K562 (cell line): Measurements from ENCODE around the gene ANKLE1. TPM values are rescaled to one million over a fixed set of nuclear protein-coding genes. Genes with fewer than 3 reads are reported as not detected.

Experiments
- ATF6 ChIP-seq: sonication (generic); formaldehyde crosslinking; IDR thresholded peaks from 2 replicates; pipeline ENCODE4 v1.4.0; 2020; ENCODE audit warnings: mild to moderate bottlenecking, missing genetic modification reagents
- CBX1 ChIP-seq: sonication (generic); IDR thresholded peaks from 2 replicates; pipeline ENCODE4 v1.6.1; 2016; ENCODE audit warnings: antibody characterized with exemption, low read depth, mild to moderate bottlenecking
- CREB3L1 ChIP-seq: fragments of 450-650 bp; IDR thresholded peaks from 2 replicates; pipeline ENCODE4 v1.6.1; 2014; ENCODE audit warnings: low read depth, mild to moderate bottlenecking, moderate library complexity, borderline replicate concordance
- GTF2F1 ChIP-seq: IDR thresholded peaks from 2 replicates; pipeline ENCODE4 v1.6.1; 2011; ENCODE audit warnings: low read depth, low read length, improper control_type of control experiment
- HDAC1 ChIP-seq, 2 experiments: fragments of 450-650 bp; IDR thresholded peaks; 2 replicates each; pipeline ENCODE4 v1.6.1; 2016 to 2017; ENCODE audit warnings: inconsistent platforms in 1 of 2, mild to moderate bottlenecking in 1 of 2, moderate library complexity in 1 of 2
- KDM4B ChIP-seq, 2 experiments: fragments of 450-650 bp in 1 of 2; sonication (generic) in 1 of 2; IDR thresholded peaks; 2 replicates each; pipeline ENCODE4 v1.6.1; 2016 to 2017; ENCODE audit warnings: borderline replicate concordance in 2 of 2, antibody characterized with exemption in 1 of 2, low read depth in 1 of 2, mild to moderate bottlenecking in 1 of 2
- MGA ChIP-seq: fragments of 450-650 bp; IDR thresholded peaks from 2 replicates; pipeline ENCODE4 v1.6.1; 2016; ENCODE audit warnings: mild to moderate bottlenecking, moderate library complexity
- POLR2B ChIP-seq: fragments of 450-650 bp; IDR thresholded peaks from 2 replicates; pipeline ENCODE4 v1.6.1; 2018; ENCODE audit warnings: low read depth; ENCODE audit not compliant: partially characterized antibody
- RFX5 ChIP-seq: IDR thresholded peaks from 2 replicates; pipeline ENCODE4 v1.6.1; 2011; ENCODE audit warnings: low read depth, mild to moderate bottlenecking, improper control_type of control experiment, low read length
- RUNX1 ChIP-seq: sonication (generic); IDR thresholded peaks from 2 replicates; pipeline ENCODE4 v1.6.1; 2016; ENCODE audit warnings: antibody characterized with exemption, low read depth
- ZBTB17 ChIP-seq: fragments of 450-650 bp; formaldehyde crosslinking; IDR thresholded peaks from 2 replicates; pipeline ENCODE4 v1.4.0; 2020; ENCODE audit warnings: mild to moderate bottlenecking
- ZSCAN29 ChIP-seq: fragments of 450-650 bp; IDR thresholded peaks from 2 replicates; pipeline ENCODE4 v1.6.1; 2017
- polyA plus RNA-seq, 8 experiments: library from polyadenylated mRNA; depleted of rRNA in 4 of 8; stranded (reverse) in 5 of 8; unstranded in 3 of 8; fragments of >200 nt; fragmentation: Nextera tagmentation in 2 of 8; fragmentation: Illumina TruSeq in 1 of 8; extraction: Ambion mirVana in 2 of 8; extraction: Trizol in 1 of 8; gene quantifications; 2 replicates each; pipeline versions ENCODE4 v1.2.1 to v1.2.3, GENCODE V29; 2011 to 2014; ENCODE audit warnings: inconsistent platforms in 1 of 8, missing spikeins in 1 of 8
- total RNA-seq, 7 experiments: library from RNA; depleted of rRNA in 6 of 7; stranded (reverse); fragments of >200 nt in 6 of 7; fragmentation: Illumina TruSeq in 2 of 7; extraction: Trizol in 2 of 7; gene quantifications; 2 replicates each; pipeline versions ENCODE4 v1.2.1 to v1.2.3, GENCODE V29; 2011 to 2021; ENCODE audit warnings: low replicate concordance in 1 of 7

ANKLE1 gene
- total and polyA plus RNA-seq, 9 of the 15 experiments (the other 6 are each of a cell fraction or from before 2014, with no cell fraction given) = 0.63 to 9.2 (median 2.9) TPM

- TF ChIP-seq ATF6 (CRISPR knock-in tag) = peak; percentile 85
- TF ChIP-seq KDM4B (IDR thresholded peaks at IDR 0.05; ENCODE audit: borderline replicate concordance in 2 of 2, low read depth in 1 of 2) = no peak; a peak in 1 of 4 replicates
- TF ChIP-seq CBX1 = no peak; the same call in 1 of the 2 replicates
- TF ChIP-seq HDAC1 (IDR thresholded peaks at IDR 0.05) = peak in 1 of 2 experiments; percentile 41; a peak in 1 of 4 replicates
- TF ChIP-seq CREB3L1 = peak; percentile 73; the same call in 1 of the 2 replicates
- 0 out of 2 replicates have a peak, but pooled peaks have one; percentile 12 for TF ChIP-seq RFX5
- TF ChIP-seq POLR2B = peak; percentile 65
- TF ChIP-seq MGA = peak; percentile 89
- TF ChIP-seq RUNX1 = no peak
- TF ChIP-seq ZSCAN29 = peak; percentile 51; the same call in 1 of the 2 replicates
- peak; percentile 88 for TF ChIP-seq ZBTB17
- peak; percentile 83; the same call in 1 of the 2 replicates for TF ChIP-seq GTF2F1
Measured at GRCh38 chr19:17305517-17306284, 24.0 kb downstream of the ANKLE1 start, which contains the start of gene MRPL34 (continued).
